GM11168 (cell line): ENCODE results near the gene TKT.

Experiments used
- in situ Hi-C: fragments of 300-500 bp; cut with MboI; formaldehyde crosslinking; loops from one replicate; pipeline ENCODE4 v1.12.0; 2022; ENCODE audit warnings: low sequenced_read_pairs; ENCODE audit not compliant: unreplicated experiment

Gene TKT

GRCh38 chr3:53200501-53201498 lies 55.0 kb downstream of the TKT start:
- in situ Hi-C loops: loop anchor here (5.0 kb wide), 1 partner anchor 68 kb away; the partner anchor contains the start of gene RFT1

DNA sequence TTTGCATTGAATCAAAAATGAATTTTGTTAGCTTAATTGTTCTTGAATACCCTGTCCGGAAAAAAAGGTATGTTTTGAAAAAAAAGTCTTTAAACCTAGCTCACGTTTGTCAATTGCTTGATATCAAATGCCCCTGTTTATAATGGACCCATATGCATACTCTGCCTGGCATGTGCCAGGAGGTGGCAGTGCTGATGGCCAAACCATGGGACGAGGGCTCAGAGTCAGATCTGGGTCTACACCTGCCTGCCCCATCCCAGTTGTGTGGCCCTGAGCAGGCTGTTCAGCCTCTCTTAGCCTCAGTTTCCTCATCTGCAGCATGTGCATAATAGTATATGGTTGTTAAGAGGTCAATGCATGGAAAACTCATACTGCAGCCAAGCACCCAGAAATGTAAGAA lies 56.0 kb downstream of the TKT start:
- in situ Hi-C loops: loop anchor here (5.0 kb wide), 1 partner anchor 68 kb away; the partner anchor contains the start of gene RFT1

DNA sequence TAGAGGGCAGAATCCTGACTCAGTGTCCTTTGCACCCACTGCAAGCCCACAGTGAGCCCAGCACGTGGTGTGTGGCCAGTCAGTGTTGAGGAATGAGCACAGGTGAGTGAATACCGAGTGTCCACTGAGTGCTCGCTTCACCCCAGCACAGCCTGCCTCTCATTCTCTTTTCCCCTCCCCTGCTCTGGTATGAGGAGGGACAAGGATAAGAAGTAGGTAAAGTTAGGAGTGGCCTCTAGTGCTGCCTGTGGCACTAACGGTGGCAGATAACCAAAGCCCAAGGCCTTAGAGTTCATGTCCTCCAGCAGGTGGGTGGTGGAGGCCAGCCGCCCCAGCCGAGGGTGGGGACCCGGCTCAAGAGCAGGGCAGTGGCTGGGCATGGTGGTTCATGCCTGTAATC lies 56.8 kb downstream of the TKT start:
- in situ Hi-C loops: no loop called here

- in situ Hi-C loops: no loop called here
Observed at GRCh38 chr3:53198256-53198977, 57.4 kb downstream of the TKT start.

- in situ Hi-C loops: no loop called here
Observed at GRCh38 chr3:53196575-53197407, 59.0 kb downstream of the TKT start.

DNA sequence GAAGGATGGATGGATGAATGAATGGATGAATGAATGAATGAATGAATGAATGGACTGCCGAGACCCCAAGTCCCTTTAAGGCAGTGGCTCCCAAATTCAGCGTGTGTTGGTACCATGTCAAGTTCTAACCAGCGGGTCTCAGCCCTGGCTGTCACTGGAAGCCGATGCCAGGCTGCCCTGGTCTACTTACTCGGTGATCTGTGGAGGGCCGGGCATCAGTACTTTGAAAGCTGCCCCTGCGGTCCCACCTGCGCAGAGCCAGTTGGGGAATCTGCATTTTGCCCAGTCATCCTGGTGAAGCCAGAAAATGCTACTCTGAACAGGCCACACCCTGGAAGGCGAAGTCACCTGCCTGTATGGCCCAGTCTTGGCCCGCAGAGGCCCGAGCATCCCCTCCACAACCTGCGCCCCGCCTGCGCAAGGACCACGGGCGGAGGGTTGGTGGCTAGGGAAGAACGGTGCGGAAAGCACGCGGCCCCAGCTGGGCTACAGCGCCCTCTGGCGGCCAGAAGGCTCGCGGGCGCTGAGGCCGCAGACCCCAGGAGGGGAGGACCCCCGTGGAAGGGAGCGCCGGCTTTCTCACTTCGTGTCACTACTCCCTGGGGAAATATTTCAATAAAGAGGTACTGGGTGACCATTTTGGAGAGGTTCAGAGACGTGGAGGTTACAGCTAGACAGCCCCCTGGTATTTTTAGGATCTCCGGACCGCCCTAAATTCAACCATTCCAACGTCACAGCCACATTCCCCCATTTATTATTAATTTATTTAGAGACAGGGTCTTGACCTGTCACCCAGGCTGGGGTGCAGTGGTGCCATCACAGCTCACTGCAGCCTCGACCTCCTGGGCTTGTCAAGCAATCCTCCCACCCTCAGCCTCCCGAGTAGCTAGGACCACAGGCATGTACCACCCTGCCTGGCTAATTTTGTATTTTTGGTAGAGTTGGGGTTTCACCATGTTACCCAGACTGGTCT lies 59.9 kb downstream of the TKT start:
- in situ Hi-C loops: no loop called here

GRCh38 chr3:53195066-53195450 lies 60.8 kb downstream of the TKT start:
- in situ Hi-C loops: no loop called here

- in situ Hi-C loops: no loop called here
Observed at GRCh38 chr3:53194210-53195065, 61.4 kb downstream of the TKT start.

GRCh38 chr3:53193466-53194209 lies 62.2 kb downstream of the TKT start:
- in situ Hi-C loops: no loop called here

GRCh38 chr3:53192608-53193007 lies 63.2 kb downstream of the TKT start:
- in situ Hi-C loops: no loop called here

DNA sequence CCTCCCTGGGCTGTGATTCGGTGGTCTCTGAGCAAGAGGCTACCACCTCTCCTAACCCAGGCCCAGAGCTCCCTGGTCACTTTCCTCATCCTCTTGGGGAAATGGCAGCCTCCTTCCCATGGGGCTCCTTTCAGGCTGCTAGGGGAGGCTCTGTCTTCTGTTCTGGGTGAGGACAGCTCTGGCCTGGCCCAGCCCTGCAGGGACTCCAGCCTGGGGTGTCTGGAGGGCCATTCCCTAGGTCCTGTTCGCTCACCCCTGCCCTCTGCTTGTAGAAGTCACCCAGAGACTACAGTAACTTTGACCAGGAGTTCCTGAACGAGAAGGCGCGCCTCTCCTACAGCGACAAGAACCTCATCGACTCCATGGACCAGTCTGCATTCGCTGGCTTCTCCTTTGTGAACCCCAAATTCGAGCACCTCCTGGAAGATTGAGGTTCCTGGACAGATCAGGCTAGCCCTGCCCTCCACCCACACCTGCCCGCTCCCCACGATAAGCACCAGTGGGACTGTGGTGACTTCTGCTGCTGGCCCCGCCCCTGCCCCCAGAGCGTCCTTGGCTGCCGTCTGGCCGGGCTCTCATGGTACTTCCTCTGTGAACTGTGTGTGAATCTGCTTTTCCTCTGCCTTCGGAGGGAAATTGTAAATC lies 63.9 kb downstream of the TKT start:
- in situ Hi-C loops: no loop called here

GRCh38 chr3:53190659-53191058 lies 65.2 kb downstream of the TKT start:
- in situ Hi-C loops: no loop called here

- in situ Hi-C loops: no loop called here
Observed at GRCh38 chr3:53189276-53189675, 66.5 kb downstream of the TKT start.

DNA sequence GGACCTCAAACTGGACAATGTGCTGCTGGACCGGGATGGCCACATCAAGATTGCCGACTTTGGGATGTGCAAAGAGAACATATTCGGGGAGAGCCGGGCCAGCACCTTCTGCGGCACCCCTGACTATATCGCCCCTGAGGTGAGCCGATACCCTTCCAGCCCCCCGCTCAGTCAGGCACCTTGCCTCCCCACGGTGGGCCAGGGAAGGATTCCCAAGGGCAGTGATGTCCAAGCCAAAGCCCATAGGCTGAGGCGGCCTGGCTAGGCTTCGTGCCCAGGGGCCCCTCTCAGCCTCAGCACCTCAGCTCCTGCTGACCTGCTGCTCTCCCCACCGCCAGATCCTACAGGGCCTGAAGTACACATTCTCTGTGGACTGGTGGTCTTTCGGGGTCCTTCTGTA lies 67.1 kb downstream of the TKT start:
- in situ Hi-C loops: no loop called here

DNA sequence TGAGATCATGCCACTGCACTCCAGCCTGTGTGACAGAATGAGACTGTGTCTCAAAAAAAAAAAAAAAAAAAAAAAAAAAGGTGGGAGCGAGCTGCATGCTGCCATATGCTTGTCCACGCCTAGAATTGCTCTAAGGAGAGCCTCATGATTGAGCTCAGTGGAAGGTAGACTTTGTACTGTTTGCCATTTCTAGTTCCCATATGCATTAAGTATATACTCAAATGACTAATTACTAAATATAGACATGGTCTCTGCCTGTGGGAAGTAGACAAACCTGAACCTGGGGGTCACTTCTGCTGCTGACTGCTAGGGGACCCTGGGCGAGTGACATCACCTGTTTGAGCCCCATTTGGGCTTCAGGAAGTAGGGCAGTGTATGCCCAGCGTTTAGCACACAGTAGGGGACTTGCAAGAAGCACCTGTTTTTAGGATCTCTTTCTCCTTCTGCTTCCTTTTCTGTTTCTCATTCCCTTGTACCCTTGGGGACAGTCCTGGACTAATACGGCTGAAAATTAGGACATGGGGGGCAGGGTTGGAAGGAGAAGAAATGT lies 67.6 kb downstream of the TKT start:
- in situ Hi-C loops: no loop called here

- in situ Hi-C loops: no loop called here
Observed at GRCh38 chr3:53187430-53187829, 68.4 kb downstream of the TKT start.

DNA sequence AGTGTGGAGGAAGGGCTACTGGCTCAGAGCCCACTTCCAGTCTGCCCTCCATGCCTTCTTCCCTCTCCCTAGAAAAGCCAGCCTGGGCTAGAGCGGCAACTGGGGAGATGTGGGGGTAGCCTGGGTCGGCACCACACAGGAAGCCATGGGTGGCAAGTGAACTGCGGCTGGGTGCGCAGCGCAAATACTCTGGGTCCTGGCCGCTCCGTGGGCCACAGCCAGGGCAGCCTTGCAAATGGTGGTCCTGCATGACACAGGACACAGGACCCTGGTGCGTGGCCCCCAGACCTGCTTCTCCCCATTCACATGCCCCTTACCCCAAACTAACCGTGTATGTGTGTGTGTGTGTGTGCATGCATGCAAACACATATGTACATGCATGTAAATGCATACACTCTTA lies 69.1 kb downstream of the TKT start:
- in situ Hi-C loops: no loop called here
